GM19328 (cell line): ENCODE measurements around the gene GSG1L.

Experiments
- ATAC-seq: cut with Tn5 transposase; IDR thresholded peaks from one replicate; pipeline ENCODE4 v1.9.1; 2021; ENCODE audit warnings: mild to moderate bottlenecking, moderate library complexity; ENCODE audit not compliant: unreplicated experiment

Gene GSG1L

GRCh38 chr16:28063591-28064061 lies at the start of gene GSG1L:
GSG1L (minus strand) TSS chr16:28063714; CDS start chr16:28063424, 290 bp downstream.
- ATAC-seq, result no peak

DNA sequence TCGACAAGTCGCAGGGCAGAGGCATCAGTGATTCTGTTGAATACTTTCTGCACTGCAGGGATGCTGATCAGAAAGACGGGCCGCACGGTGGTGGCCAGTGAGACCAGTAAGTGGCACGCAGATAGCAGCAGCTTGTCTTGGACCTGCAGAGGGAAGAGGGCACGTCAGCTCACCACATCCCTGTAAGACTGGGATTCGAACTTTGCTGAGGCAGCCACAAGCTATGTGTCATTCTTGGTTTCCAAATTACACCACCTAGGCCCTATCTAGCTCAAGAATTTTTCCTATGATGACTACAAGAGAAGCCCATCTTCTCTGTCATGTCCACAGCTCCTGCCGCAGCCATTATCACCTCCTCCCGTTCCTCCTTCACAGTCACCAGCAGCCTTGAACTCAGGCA lies 49.4 kb upstream of the GSG1L start:
- no peak for ATAC-seq

- ATAC-seq, result no peak
Observed at GRCh38 chr16:28110977-28111376, 47.5 kb upstream of the GSG1L start.

GRCh38 chr16:28110479-28110878 lies 47.0 kb upstream of the GSG1L start:
- ATAC-seq, result no peak

- no peak for ATAC-seq
Observed at GRCh38 chr16:28110074-28110473, 46.6 kb upstream of the GSG1L start.

DNA sequence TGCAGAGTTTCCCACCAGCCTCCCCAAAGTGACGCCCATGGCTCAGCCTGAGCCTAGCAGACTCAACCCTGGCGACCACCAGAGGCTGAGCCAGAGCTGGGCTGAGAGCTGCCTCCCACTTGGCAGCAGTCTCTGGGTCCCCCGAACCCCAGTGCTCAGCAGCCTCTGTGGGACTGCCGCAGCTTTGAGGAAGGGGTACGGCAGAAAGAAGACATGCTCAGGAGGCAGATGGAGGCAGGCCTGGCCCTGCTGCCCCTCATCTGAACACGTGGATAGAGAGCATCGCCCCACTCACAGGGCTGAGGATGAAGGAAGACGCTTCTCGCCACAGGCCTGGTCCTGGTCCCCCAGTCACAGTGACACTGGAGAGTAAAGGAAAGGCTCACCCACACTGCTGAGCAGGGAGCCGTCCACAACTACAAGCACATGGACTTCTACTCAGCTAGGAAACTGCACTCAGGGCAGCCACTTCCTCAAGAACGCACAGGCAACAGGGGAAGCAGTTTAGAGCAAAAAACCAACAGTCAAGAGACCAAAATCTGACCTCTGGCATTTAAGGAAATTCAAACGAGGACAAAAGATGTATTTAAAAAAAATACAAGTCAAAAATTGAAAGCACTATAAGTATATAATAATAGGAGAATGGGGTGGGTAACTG lies 45.2 kb upstream of the GSG1L start:
- ATAC-seq, result no peak

- no peak for ATAC-seq
Observed at GRCh38 chr16:28107232-28107631, 43.7 kb upstream of the GSG1L start.

DNA sequence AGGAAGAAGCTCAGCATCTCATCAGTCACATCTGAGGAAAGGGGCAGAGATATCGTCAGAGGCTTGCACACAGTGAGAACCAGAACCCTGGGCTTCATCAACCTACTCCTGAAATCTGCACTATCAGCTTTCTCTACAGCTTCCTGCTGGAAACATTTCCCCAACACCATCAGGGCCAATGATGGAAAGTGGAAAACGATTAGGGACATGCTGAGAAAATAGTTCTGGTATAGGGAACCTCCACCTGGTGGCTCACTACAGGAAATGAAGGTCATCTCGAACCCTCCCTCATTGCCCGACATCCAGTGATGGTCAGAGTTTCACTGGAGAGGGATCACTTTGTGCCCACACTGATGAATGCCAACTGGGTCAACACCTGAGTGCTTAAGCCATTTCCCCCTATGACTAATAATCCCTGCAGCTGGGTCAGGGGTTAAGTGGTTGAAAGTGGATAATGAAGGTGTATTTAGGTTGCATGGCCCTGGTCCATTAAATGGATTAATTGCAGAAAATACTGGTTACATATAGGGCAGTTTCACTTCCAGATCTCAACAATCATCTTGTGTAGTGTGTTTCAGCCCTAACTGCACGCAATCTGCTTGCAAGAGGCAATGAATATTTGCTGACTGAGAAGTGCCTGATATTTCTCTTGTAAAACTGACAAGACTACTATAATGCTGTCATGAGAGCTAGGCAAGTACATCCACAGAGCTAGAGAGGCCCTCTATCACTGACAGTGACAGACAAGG lies 43.1 kb upstream of the GSG1L start:
- no peak for ATAC-seq

- no peak for ATAC-seq
Observed at GRCh38 chr16:28105954-28106353, 42.4 kb upstream of the GSG1L start.

DNA sequence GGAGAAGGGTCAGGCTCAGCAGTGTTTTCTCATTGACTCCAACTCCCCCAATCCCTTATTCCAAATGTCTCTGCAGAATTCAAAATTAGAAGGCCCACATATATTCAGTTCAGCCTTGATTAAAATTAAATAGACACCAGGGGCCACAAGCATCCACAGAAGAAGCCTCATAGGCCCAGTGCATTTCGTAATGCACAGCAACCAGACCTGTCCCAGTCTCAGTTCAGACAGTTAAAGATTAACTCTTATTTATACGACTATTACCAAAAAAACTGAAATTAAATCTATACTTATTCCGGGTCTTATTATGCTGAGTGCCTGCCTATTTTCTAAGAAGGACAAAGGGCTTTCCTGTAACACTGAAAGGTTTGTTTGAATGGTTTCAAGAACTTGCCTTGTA lies 41.8 kb upstream of the GSG1L start:
- ATAC-seq, result no peak

DNA sequence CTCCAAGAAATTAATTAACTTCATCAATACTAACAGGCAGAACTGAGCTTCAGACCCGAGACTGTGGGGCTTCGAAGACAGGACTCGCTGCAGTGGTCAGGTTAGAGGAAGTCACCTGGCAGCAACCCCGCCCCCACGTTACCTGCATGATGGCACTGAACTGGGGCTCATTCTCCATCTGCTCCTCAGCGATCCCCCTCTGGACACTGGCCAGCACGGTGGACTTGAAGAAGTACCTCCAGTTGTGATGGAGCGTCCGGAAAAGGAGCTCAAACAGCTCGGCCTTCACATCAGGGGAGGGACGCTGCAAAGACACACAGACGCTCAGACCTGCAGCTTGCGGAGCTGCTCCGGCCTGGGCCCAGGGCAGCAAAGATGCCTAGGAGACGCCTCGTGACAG lies 40.9 kb upstream of the GSG1L start:
- ATAC-seq, result no peak

DNA sequence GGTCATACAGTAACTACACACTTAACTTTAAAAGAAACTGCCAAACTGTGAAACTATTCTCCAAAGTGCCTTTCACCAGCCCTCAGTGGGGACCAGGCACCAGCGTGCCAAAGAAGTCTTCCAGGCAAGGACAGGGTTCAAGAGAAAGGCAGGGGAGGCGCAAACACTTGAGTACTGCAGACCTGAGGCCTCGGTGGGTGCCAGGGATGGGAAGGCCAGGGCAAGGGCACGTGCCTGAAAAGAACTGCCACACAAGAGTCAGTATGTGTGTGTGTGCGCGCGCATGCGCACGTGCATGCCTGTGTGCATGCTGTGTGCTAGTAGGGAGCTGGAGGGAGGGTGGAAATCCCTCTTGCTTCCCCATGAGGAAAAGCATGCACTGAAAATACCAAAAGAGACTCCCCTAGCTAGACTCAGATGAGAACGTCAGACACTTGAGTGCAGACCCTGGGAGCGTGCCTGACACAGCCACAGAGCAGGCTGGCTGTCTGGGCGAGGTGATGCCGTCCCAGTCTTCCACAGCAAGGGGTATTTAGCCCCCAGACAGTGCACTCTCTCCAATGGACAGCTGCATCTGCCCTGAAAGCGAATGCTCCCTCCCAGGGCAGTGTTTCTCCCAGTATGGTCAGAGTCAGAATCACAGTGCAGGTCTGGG lies 40.1 kb upstream of the GSG1L start:
- no peak for ATAC-seq

DNA sequence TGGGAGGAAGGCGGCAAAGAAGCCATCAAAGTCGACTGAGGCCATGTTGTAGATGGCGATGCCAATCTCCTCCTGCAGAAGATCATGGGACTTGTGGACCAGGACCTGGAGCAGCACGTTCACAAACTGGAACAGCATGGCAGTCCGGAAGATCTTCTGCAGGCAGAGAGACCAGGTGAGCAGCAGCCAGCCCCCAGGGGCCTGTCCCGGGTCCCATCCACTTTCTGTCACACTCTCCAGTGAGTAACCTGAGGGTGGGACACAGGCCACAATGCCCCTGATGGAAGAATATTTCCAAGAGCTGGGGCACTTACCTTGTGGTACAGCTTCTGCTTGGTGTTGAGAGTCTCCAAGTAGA lies 38.0 kb upstream of the GSG1L start:
- ATAC-seq, result no peak

- ATAC-seq, result no peak
Observed at GRCh38 chr16:28100810-28101532, 37.5 kb upstream of the GSG1L start.

GRCh38 chr16:28098959-28099945 lies 35.7 kb upstream of the GSG1L start:
- no peak for ATAC-seq

GRCh38 chr16:28098171-28098958 lies 34.9 kb upstream of the GSG1L start:
- ATAC-seq, result no peak

- ATAC-seq, result no peak
Observed at GRCh38 chr16:28096983-28097899, 33.7 kb upstream of the GSG1L start.

DNA sequence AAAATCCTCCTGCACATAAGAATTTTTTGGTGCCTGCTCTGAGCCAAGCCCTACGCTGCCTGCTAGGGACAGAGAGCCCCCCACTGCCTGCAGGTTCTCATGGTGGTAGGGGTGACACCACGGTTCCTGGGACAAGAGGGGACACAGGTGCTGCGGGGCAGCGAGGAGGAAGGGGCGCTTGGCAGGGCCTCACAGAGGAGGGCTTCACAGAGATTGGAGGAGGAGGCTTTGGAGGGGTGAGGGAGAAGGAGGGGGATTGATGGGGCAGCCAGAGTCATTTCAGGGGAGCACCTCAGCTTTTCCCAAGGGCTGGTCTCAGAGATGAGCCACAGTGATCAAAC lies 29.8 kb upstream of the GSG1L start:
- ATAC-seq, result no peak
